Activated CD4-positive, alpha-beta T cell treated with anti-CD3 and anti-CD28 coated beads for 48 hours (primary cell): ENCODE data around the gene ANKRD65.
"Not testable (repeated sequence)": the region's sequence is repeated elsewhere in the genome, so short reads cannot be mapped to it uniquely, and the experiment has no call there.

ENCODE experiments used
- DNase-seq: peaks from one replicate; pipeline ENCODE4 v3.0.0-alpha.2; 2020

ANKRD65 gene

GRCh38 chr1:1393014-1393413 is 28.1 kb downstream of the ANKRD65 start:
- no peak for DNase-seq

GRCh38 chr1:1391225-1391624 is 29.9 kb downstream of the ANKRD65 start:
- DNase-seq: no peak

GRCh38 chr1:1390675-1391074 is 30.4 kb downstream of the ANKRD65 start:
- DNase-seq: no peak

GRCh38 chr1:1388078-1388472 is 33.0 kb downstream of the ANKRD65 start:
- no peak for DNase-seq

GRCh38 chr1:1387098-1388077 is 33.7 kb downstream of the ANKRD65 start:
- no peak for DNase-seq

- DNase-seq: no peak
Measured at GRCh38 chr1:1385931-1386330, 35.1 kb downstream of the ANKRD65 start.

- DNase-seq: not testable (repeated sequence)
Measured at GRCh38 chr1:1385339-1385738, 35.7 kb downstream of the ANKRD65 start.

GRCh38 chr1:1381294-1381693 is 39.8 kb downstream of the ANKRD65 start:
- DNase-seq: no peak

- no peak for DNase-seq
Measured at GRCh38 chr1:1380860-1381259, 40.2 kb downstream of the ANKRD65 start.

- DNase-seq: no peak
Measured at GRCh38 chr1:1377540-1378205, 43.4 kb downstream of the ANKRD65 start.

- no peak for DNase-seq
Measured at GRCh38 chr1:1376551-1377226, 44.4 kb downstream of the ANKRD65 start.

- DNase-seq: peak; percentile 97
Measured at GRCh38 chr1:1374929-1375662, 46.0 kb downstream of the ANKRD65 start, which contains the start of gene AURKAIP1. TSS of gene AURKAIP1 (minus strand) at chr1:1375207. CDS start at chr1:1374756, 451 bp downstream.

GRCh38 chr1:1374589-1374928 is 46.5 kb downstream of the ANKRD65 start:
- DNase-seq: no peak

GRCh38 chr1:1373815-1374588 is 47.1 kb downstream of the ANKRD65 start:
- no peak for DNase-seq

GRCh38 chr1:1373051-1373814 is 47.8 kb downstream of the ANKRD65 start:
- DNase-seq: no peak

- peak; percentile 87 for DNase-seq
Measured at GRCh38 chr1:1371746-1372711, 49.0 kb downstream of the ANKRD65 start.

GRCh38 chr1:1371364-1371745 is 49.7 kb downstream of the ANKRD65 start:
- peak; percentile 47 for DNase-seq

- no peak for DNase-seq
Measured at GRCh38 chr1:1370771-1371300, 50.2 kb downstream of the ANKRD65 start.

GRCh38 chr1:1370094-1370493 is 51.0 kb downstream of the ANKRD65 start:
- DNase-seq: not testable (repeated sequence)
